Measurements from ENCODE around the gene FFAR1. TPM values are rescaled to one million over a fixed set of nuclear protein-coding genes. Genes with fewer than 3 reads are reported as not detected.

The FFAR1 gene
- total and polyA plus RNA-seq, 2 of the 8 experiments (the other 6 are each of a cell fraction or from before 2014, with no cell fraction given), result not detected

DNA sequence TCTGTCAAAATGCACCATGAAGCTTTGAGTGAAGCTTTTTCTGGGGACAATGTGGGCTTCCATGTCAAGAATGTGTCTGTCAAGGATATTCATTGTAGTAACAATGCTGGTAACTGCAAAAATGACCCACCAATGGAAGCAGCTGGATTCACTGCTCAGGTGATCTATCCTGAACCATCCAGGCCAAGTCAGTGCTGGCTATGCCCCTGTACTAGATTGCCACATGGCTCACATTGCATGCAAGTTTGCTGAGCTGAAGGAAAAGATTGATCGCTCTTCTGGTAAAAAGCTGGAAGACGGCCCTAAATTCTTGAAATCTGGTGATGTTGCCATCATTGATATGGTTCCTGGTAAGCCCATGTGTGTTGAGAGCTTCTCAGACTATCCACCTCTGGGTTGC lies 35.8 kb downstream of the FFAR1 start:
- DNase-seq (ENCODE audit: low read depth in 1 of 2, low spot score in 2 of 2), result no peak
- no peak overlapping the region for H3K4me2 ChIP-seq (ENCODE audit: insufficient read depth in 1 of 2, low read depth in 2 of 2, low read length in 2 of 2)
- H2AFZ ChIP-seq (ENCODE audit: low read length), result no peak overlapping the region
- no peaks in the 10 kb centered on the region for H3K23me2 ChIP-seq (ENCODE audit: low read depth, low read length)
- H3K27me3 ChIP-seq (replicated peaks in 1 of 4; ENCODE audit: control insufficient read depth in 3 of 4, extremely low read depth in 1 of 4, insufficient read depth in 3 of 4, low read length in 3 of 4), result no peaks in the 10 kb centered on the region; a peak in 1 of 7 replicates
- H3K9me3 ChIP-seq (ENCODE audit: insufficient read depth in 2 of 2, low read depth in 1 of 2, low read length in 1 of 2), result peaks cover 34 to 38% of the 10 kb centered on the region in 2 experiments
- H2BK5ac ChIP-seq (ENCODE audit: low read depth, low read length), result no peak overlapping the region
- no peak overlapping the region for H3K4ac ChIP-seq (replicated peaks; ENCODE audit: insufficient read length, low read depth, low read length)
- no peak overlapping the region for H3K9ac ChIP-seq (replicated peaks in 1 of 4; ENCODE audit: extremely low read depth in 1 of 4, low read depth in 3 of 4, low read length in 3 of 4)
- CTCF ChIA-PET (ENCODE audit: partially characterized antibody), result interaction anchor here (0.9 to 1.4 kb wide), 2 partner anchors 31 to 127 kb away, joined by 3 to 4 read pairs; no protein-coding TSS in a partner anchor
- no peak overlapping the region for H4K8ac ChIP-seq (ENCODE audit: extremely low read depth, insufficient read depth, low read length)
- no peaks in the 10 kb centered on the region for H4K20me1 ChIP-seq (replicated peaks in 1 of 2; ENCODE audit: control insufficient read depth in 1 of 2, insufficient read depth in 2 of 2, low read length in 2 of 2)
- no peak overlapping the region for H3K56ac ChIP-seq (replicated peaks; ENCODE audit: insufficient read length, low read depth, low read length)
- WGBS, 2 experiments (ENCODE audit: extremely low coverage in 1 of 2, insufficient coverage in 1 of 2, insufficient read length in 1 of 2, insufficient replicate concordance in 2 of 2, low coverage in 1 of 2, low lambda C conversion rate in 2 of 2, missing lambda C conversion rate in 1 of 2), result 86% methylated on average over 2 of the region's 2 CpGs; no CpG with 5 or more reads in 1 of the 2 experiments
- no peak overlapping the region for H4K91ac ChIP-seq (replicated peaks; ENCODE audit: insufficient read length, low read length)
- no peak overlapping the region for H2AK5ac ChIP-seq (ENCODE audit: low read depth, low read length)
- TF ChIP-seq ZNF274 (IDR thresholded peaks at IDR 0.05; ENCODE audit: borderline replicate concordance, extremely low read depth, low read length), result no peak
- TF ChIP-seq, protein P1, sequence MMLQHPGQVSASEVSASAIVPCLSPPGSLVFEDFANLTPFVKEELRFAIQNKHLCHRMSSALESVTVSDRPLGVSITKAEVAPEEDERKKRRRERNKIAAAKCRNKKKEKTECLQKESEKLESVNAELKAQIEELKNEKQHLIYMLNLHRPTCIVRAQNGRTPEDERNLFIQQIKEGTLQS (IDR thresholded peaks at IDR 0.05; ENCODE audit: insufficient read depth, low read depth, low read length), result no peak
- TF ChIP-seq, protein P2, sequence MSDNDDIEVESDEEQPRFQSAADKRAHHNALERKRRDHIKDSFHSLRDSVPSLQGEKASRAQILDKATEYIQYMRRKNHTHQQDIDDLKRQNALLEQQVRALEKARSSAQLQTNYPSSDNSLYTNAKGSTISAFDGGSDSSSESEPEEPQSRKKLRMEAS (IDR thresholded peaks at IDR 0.05), result no peak
- no peak for TF ChIP-seq KDM4A (IDR thresholded peaks at IDR 0.05; ENCODE audit: low read depth, low read length, severe bottlenecking)
- TF ChIP-seq SP1 (IDR thresholded peaks at IDR 0.05; ENCODE audit: low read depth, low read length), result no peak
- TF ChIP-seq EZH2 (IDR thresholded peaks at IDR 0.05; ENCODE audit: low read depth, low read length, severe bottlenecking), result no peak
- no peak for TF ChIP-seq YY1 (IDR thresholded peaks at IDR 0.05; ENCODE audit: low read depth, low read length)
- no peaks in the 10 kb centered on the region for H3K36me3 ChIP-seq (ENCODE audit: control insufficient read depth in 2 of 4, insufficient read depth in 4 of 4, low read length in 3 of 4)
- no peak overlapping the region for H3K14ac ChIP-seq (ENCODE audit: insufficient read length)
- FAIRE-seq, result no peak
- H2BK120ac ChIP-seq (replicated peaks; ENCODE audit: low read depth, low read length), result no peak overlapping the region
- H3K79me2 ChIP-seq (ENCODE audit: control insufficient read depth in 1 of 2, insufficient read depth in 2 of 2, low read length in 2 of 2), result no peaks in the 10 kb centered on the region
- H3K18ac ChIP-seq (ENCODE audit: extremely low read depth, low read length), result no peak overlapping the region
- H4K5ac ChIP-seq (ENCODE audit: insufficient read length, low read depth, low read length), result no peak overlapping the region
- no peaks in the 10 kb centered on the region for H3K4me1 ChIP-seq (replicated peaks in 1 of 4; ENCODE audit: control insufficient read depth in 3 of 4, insufficient read depth in 4 of 4, low read length in 3 of 4)
- H3K23ac ChIP-seq (ENCODE audit: insufficient read length), result no peak overlapping the region
- no peak overlapping the region for H2BK15ac ChIP-seq (ENCODE audit: low read length)
- H3K79me1 ChIP-seq (ENCODE audit: low read depth, low read length), result no peaks in the 10 kb centered on the region
- no peak overlapping the region for H3K27ac ChIP-seq (ENCODE audit: low read depth, low read length)
- POLR2A ChIA-PET (ENCODE audit: partially characterized antibody), result no interaction called here
- H2BK12ac ChIP-seq (ENCODE audit: low read depth, low read length), result no peak overlapping the region
- H2BK20ac ChIP-seq (ENCODE audit: low read length), result no peak overlapping the region
- no peak overlapping the region for H3K4me3 ChIP-seq (ENCODE audit: extremely low read depth in 1 of 4, insufficient read depth in 2 of 4, low read depth in 3 of 4, low read length in 4 of 4)
